Measurements from ENCODE around the gene PTCD3. TPM values are rescaled to one million over a fixed set of nuclear protein-coding genes. Genes with fewer than 3 reads are reported as not detected.

Gene PTCD3
- total RNA-seq, 2 donors from 2014 or later: 34.3 to 85.6 TPM

GRCh38 chr2:86143307-86143706 is 37.3 kb downstream of the PTCD3 start:
- H3K27ac ChIP-seq: no peak overlapping the region
- no peak overlapping the region for H3K4me3 ChIP-seq
- intact Hi-C loops (cut with DNase I): no loop called here
- DNase-seq: no peak
- H3K9me3 ChIP-seq: no peaks in the 10 kb centered on the region
- peaks cover 11 to 24% of the 10 kb centered on the region in 2 donors for H3K36me3 ChIP-seq (replicated peaks in 1 of 2; ENCODE audit: insufficient read depth in 1 of 2, low read depth in 2 of 2)
- TF ChIP-seq CTCF (IDR thresholded peaks at IDR 0.05) (no peak), POLR2A (IDR thresholded peaks at IDR 0.05) (no peak)
- no peaks in the 10 kb centered on the region for H3K27me3 ChIP-seq
- no peaks in the 10 kb centered on the region for H3K4me1 ChIP-seq
- ATAC-seq: no peak
- WGBS, 2 donors: 87 to 89% methylated on average over 6 of the region's 6 CpGs

GRCh38 chr2:86143926-86144685 is 38.1 kb downstream of the PTCD3 start:
- Histone ChIP-seq H3K36me3 (replicated peaks in 1 of 2; ENCODE audit: insufficient read depth in 1 of 2, low read depth in 2 of 2) (peaks cover 5 to 25% of the 10 kb centered on the region in 2 donors), H3K4me1 (no peaks in the 10 kb centered on the region), H3K27me3 (no peaks in the 10 kb centered on the region), H3K27ac (no peak overlapping the region), H3K4me3 (no peak overlapping the region), H3K9me3 (no peaks in the 10 kb centered on the region)
- ATAC-seq (no peak), DNase-seq (no peak)
- TF ChIP-seq CTCF (IDR thresholded peaks at IDR 0.05) (no peak), POLR2A (IDR thresholded peaks at IDR 0.05) (no peak)
- intact Hi-C loops (cut with DNase I): no loop called here
- 80 to 89% methylated on average over 14 of the region's 14 CpGs for WGBS, 2 donors

GRCh38 chr2:86147793-86148192 is 41.8 kb downstream of the PTCD3 start:
- H3K4me3 ChIP-seq: no peak overlapping the region
- intact Hi-C loops (cut with DNase I): no loop called here
- H3K27ac ChIP-seq: no peak overlapping the region
- DNase-seq (no peak), ATAC-seq (no peak)
- H3K4me1 ChIP-seq: no peaks in the 10 kb centered on the region
- H3K36me3 ChIP-seq (replicated peaks in 1 of 2; ENCODE audit: insufficient read depth in 1 of 2, low read depth in 2 of 2): peaks cover 5 to 33% of the 10 kb centered on the region in 2 donors
- no peaks in the 10 kb centered on the region for H3K27me3 ChIP-seq
- no peaks in the 10 kb centered on the region for H3K9me3 ChIP-seq
- no peak for TF ChIP-seq POLR2A (IDR thresholded peaks at IDR 0.05)
- no peak for TF ChIP-seq CTCF (IDR thresholded peaks at IDR 0.05)
- WGBS, 2 donors: 75 to 90% methylated on average over 2 of the region's 2 CpGs

- intact Hi-C loops (cut with DNase I): no loop called here
- WGBS, 2 donors: 90 to 100% methylated on average over 2 of the region's 2 CpGs
- Histone ChIP-seq H3K36me3 (replicated peaks in 1 of 2; ENCODE audit: insufficient read depth in 1 of 2, low read depth in 2 of 2) (peaks cover 5 to 28% of the 10 kb centered on the region in 2 donors), H3K4me3 (no peak overlapping the region), H3K4me1 (no peaks in the 10 kb centered on the region), H3K9me3 (no peaks in the 10 kb centered on the region), H3K27me3 (no peaks in the 10 kb centered on the region), H3K27ac (no peak overlapping the region)
- DNase-seq (no peak), ATAC-seq (no peak)
- TF ChIP-seq CTCF (IDR thresholded peaks at IDR 0.05): no peak
- no peak for TF ChIP-seq POLR2A (IDR thresholded peaks at IDR 0.05)
Observed at GRCh38 chr2:86150502-86150901, 44.5 kb downstream of the PTCD3 start.
